ENCODE results near the gene FBN1.

DNA sequence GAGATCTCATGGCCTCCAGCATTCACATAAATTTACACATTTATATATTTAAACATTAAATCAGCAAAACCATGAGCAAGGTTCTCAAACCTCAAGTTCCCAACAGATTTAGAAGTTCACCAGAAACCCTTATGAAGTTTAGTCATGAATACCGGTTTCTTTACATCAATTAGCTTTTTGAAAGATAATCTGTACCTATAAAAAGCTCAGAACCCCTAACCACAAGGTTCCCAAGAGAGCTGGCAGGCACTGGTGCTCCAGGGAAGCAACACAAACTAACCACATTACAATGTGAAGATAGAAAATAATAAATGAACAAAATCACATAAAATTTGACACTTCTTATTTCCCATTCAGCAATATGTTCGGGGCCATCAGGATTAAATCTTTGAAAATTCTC, 150.9 kb downstream of the FBN1 start:
- no peak for TF ChIP-seq YY1 (IDR thresholded peaks at IDR 0.05; ENCODE audit: insufficient read depth, insufficient read length)
- no peak for TF ChIP-seq ZNF274 (IDR thresholded peaks at IDR 0.05; ENCODE audit: low read depth, low read length)
- TF ChIP-seq SUZ12 (IDR thresholded peaks at IDR 0.05; ENCODE audit: extremely low read depth, insufficient read depth, insufficient read length) = no peak
